ENCODE results near the gene FBXL19. TPM values are rescaled to one million over a fixed set of nuclear protein-coding genes. Genes with fewer than 3 reads are reported as not detected.

The FBXL19 gene
- total and polyA plus RNA-seq, 9 of the 15 experiments (the other 6 are each of a cell fraction or from before 2014, with no cell fraction given) = 0.13 to 48.0 (median 13.5) TPM; not detected in 1

DNA sequence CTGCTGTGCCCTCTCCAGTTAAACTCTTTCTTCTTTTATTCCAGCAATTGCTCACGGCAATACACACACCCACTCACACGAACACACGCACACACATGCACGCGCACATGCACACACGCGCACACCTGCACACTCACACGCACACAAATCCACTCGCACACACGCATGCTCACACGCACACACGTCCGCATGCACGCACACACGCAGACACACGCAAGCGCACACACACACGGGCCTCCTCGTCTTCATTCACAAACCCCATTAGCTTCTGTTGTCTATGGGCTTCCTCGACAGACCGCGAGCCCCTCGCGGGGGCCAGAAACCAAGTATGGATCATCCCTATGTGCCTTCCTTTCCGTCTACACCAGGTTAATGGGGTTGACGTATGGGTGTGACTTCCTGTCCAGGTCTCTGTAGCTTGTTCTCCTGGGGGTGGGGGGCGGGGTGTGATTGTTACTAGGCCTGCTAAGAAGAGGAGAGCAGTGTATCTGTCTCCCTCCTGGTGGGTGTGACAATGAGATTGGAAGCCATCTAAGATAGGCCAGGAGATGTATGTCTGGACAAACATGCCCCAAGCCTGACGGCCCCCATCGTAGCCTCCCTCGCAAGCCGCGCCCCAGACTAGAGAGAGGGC lies 27.6 kb upstream of the FBXL19 start (continued):
- TF ChIP-seq, protein P1, sequence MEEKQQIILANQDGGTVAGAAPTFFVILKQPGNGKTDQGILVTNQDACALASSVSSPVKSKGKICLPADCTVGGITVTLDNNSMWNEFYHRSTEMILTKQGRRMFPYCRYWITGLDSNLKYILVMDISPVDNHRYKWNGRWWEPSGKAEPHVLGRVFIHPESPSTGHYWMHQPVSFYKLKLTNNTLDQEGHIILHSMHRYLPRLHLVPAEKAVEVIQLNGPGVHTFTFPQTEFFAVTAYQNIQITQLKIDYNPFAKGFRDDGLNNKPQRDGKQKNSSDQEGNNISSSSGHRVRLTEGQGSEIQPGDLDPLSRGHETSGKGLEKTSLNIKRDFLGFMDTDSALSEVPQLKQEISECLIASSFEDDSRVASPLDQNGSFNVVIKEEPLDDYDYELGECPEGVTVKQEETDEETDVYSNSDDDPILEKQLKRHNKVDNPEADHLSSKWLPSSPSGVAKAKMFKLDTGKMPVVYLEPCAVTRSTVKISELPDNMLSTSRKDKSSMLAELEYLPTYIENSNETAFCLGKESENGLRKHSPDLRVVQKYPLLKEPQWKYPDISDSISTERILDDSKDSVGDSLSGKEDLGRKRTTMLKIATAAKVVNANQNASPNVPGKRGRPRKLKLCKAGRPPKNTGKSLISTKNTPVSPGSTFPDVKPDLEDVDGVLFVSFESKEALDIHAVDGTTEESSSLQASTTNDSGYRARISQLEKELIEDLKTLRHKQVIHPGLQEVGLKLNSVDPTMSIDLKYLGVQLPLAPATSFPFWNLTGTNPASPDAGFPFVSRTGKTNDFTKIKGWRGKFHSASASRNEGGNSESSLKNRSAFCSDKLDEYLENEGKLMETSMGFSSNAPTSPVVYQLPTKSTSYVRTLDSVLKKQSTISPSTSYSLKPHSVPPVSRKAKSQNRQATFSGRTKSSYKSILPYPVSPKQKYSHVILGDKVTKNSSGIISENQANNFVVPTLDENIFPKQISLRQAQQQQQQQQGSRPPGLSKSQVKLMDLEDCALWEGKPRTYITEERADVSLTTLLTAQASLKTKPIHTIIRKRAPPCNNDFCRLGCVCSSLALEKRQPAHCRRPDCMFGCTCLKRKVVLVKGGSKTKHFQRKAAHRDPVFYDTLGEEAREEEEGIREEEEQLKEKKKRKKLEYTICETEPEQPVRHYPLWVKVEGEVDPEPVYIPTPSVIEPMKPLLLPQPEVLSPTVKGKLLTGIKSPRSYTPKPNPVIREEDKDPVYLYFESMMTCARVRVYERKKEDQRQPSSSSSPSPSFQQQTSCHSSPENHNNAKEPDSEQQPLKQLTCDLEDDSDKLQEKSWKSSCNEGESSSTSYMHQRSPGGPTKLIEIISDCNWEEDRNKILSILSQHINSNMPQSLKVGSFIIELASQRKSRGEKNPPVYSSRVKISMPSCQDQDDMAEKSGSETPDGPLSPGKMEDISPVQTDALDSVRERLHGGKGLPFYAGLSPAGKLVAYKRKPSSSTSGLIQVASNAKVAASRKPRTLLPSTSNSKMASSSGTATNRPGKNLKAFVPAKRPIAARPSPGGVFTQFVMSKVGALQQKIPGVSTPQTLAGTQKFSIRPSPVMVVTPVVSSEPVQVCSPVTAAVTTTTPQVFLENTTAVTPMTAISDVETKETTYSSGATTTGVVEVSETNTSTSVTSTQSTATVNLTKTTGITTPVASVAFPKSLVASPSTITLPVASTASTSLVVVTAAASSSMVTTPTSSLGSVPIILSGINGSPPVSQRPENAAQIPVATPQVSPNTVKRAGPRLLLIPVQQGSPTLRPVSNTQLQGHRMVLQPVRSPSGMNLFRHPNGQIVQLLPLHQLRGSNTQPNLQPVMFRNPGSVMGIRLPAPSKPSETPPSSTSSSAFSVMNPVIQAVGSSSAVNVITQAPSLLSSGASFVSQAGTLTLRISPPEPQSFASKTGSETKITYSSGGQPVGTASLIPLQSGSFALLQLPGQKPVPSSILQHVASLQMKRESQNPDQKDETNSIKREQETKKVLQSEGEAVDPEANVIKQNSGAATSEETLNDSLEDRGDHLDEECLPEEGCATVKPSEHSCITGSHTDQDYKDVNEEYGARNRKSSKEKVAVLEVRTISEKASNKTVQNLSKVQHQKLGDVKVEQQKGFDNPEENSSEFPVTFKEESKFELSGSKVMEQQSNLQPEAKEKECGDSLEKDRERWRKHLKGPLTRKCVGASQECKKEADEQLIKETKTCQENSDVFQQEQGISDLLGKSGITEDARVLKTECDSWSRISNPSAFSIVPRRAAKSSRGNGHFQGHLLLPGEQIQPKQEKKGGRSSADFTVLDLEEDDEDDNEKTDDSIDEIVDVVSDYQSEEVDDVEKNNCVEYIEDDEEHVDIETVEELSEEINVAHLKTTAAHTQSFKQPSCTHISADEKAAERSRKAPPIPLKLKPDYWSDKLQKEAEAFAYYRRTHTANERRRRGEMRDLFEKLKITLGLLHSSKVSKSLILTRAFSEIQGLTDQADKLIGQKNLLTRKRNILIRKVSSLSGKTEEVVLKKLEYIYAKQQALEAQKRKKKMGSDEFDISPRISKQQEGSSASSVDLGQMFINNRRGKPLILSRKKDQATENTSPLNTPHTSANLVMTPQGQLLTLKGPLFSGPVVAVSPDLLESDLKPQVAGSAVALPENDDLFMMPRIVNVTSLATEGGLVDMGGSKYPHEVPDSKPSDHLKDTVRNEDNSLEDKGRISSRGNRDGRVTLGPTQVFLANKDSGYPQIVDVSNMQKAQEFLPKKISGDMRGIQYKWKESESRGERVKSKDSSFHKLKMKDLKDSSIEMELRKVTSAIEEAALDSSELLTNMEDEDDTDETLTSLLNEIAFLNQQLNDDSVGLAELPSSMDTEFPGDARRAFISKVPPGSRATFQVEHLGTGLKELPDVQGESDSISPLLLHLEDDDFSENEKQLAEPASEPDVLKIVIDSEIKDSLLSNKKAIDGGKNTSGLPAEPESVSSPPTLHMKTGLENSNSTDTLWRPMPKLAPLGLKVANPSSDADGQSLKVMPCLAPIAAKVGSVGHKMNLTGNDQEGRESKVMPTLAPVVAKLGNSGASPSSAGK (IDR thresholded peaks at IDR 0.05) = peak; percentile 84
- TF ChIP-seq CBFB (CRISPR knock-in tag; IDR thresholded peaks at IDR 0.05) = no peak
- TF ChIP-seq, protein P2, sequence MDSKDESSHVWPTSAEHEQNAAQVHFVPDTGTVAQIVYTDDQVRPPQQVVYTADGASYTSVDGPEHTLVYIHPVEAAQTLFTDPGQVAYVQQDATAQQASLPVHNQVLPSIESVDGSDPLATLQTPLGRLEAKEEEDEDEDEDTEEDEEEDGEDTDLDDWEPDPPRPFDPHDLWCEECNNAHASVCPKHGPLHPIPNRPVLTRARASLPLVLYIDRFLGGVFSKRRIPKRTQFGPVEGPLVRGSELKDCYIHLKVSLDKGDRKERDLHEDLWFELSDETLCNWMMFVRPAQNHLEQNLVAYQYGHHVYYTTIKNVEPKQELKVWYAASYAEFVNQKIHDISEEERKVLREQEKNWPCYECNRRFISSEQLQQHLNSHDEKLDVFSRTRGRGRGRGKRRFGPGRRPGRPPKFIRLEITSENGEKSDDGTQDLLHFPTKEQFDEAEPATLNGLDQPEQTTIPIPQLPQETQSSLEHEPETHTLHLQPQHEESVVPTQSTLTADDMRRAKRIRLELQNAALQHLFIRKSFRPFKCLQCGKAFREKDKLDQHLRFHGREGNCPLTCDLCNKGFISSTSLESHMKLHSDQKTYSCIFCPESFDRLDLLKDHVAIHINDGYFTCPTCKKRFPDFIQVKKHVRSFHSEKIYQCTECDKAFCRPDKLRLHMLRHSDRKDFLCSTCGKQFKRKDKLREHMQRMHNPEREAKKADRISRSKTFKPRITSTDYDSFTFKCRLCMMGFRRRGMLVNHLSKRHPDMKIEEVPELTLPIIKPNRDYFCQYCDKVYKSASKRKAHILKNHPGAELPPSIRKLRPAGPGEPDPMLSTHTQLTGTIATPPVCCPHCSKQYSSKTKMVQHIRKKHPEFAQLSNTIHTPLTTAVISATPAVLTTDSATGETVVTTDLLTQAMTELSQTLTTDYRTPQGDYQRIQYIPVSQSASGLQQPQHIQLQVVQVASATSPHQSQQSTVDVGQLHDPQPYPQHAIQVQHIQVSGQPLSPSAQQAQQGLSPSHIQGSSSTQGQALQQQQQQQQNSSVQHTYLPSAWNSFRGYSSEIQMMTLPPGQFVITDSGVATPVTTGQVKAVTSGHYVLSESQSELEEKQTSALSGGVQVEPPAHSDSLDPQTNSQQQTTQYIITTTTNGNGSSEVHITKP (IDR thresholded peaks at IDR 0.05; ENCODE audit: partially characterized antibody) = peak; percentile 5
- peak; percentile 42 for TF ChIP-seq LEF1 (IDR thresholded peaks at IDR 0.05)
- TF ChIP-seq ZNF384 (IDR thresholded peaks at IDR 0.05; ENCODE audit: low read depth, low read length) = no peak
- 0 out of 2 replicates have a peak, but pooled peaks have one; percentile 14 for TF ChIP-seq MECOM (CRISPR knock-in tag; IDR thresholded peaks at IDR 0.05)
- TF ChIP-seq, protein P3, sequence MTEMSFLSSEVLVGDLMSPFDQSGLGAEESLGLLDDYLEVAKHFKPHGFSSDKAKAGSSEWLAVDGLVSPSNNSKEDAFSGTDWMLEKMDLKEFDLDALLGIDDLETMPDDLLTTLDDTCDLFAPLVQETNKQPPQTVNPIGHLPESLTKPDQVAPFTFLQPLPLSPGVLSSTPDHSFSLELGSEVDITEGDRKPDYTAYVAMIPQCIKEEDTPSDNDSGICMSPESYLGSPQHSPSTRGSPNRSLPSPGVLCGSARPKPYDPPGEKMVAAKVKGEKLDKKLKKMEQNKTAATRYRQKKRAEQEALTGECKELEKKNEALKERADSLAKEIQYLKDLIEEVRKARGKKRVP (CRISPR knock-in tag; IDR thresholded peaks at IDR 0.05) = peak; percentile 15; the same call in 1 of the 2 replicates

All from K562 (cell line).